GM19463 (cell line): Measurements from ENCODE around the gene GNG12.
A peak's percentile ranks its signal among the peaks of the same experiment; 100 is the strongest.

ENCODE experiments used
- ATAC-seq: cut with Tn5 transposase; IDR thresholded peaks from one replicate; pipeline ENCODE4 v1.9.1; 2021; ENCODE audit warnings: mild to moderate bottlenecking, moderate library complexity; ENCODE audit not compliant: unreplicated experiment

The GNG12 gene

GRCh38 chr1:67843331-67843730 lies 10.1 kb upstream of the GNG12 start:
- no peak for ATAC-seq

GRCh38 chr1:67840449-67840848 lies 7.2 kb upstream of the GNG12 start:
- no peak for ATAC-seq

GRCh38 chr1:67839826-67840225 lies 6.6 kb upstream of the GNG12 start:
- ATAC-seq: no peak

GRCh38 chr1:67838180-67838910 lies 5.1 kb upstream of the GNG12 start:
- no peak for ATAC-seq

GRCh38 chr1:67836769-67837168 lies 3.5 kb upstream of the GNG12 start:
- no peak for ATAC-seq

GRCh38 chr1:67835663-67836452 lies 2.6 kb upstream of the GNG12 start:
- ATAC-seq: no peak

- ATAC-seq: no peak
Observed at GRCh38 chr1:67834246-67834877, 1.1 kb upstream of the GNG12 start.

GRCh38 chr1:67833602-67833940 lies 304 bp upstream of the GNG12 start:
- ATAC-seq: peak; percentile 10

- no peak for ATAC-seq
Observed at GRCh38 chr1:67831850-67832513, 1.3 kb downstream of the GNG12 start.

GRCh38 chr1:67830928-67831830 lies 2.1 kb downstream of the GNG12 start:
- no peak for ATAC-seq

- no peak for ATAC-seq
Observed at GRCh38 chr1:67830226-67830625, 3.0 kb downstream of the GNG12 start.

- ATAC-seq: no peak
Observed at GRCh38 chr1:67827688-67828087, 5.6 kb downstream of the GNG12 start.

- ATAC-seq: no peak
Observed at GRCh38 chr1:67825591-67825990, 7.7 kb downstream of the GNG12 start.

- no peak for ATAC-seq
Observed at GRCh38 chr1:67824766-67825165, 8.5 kb downstream of the GNG12 start.

- no peak for ATAC-seq
Observed at GRCh38 chr1:67823615-67824014, 9.7 kb downstream of the GNG12 start.

GRCh38 chr1:67821263-67821662 lies 12.0 kb downstream of the GNG12 start:
- ATAC-seq: no peak

- ATAC-seq: no peak
Observed at GRCh38 chr1:67818725-67819301, 14.5 kb downstream of the GNG12 start.

- no peak for ATAC-seq
Observed at GRCh38 chr1:67818162-67818561, 15.1 kb downstream of the GNG12 start.

- ATAC-seq: no peak
Observed at GRCh38 chr1:67817319-67817718, 15.9 kb downstream of the GNG12 start.

GRCh38 chr1:67816506-67816905 lies 16.8 kb downstream of the GNG12 start:
- no peak for ATAC-seq
